K562 (cell line): ENCODE data around the gene NARF. TPM values are rescaled to one million over a fixed set of nuclear protein-coding genes. Genes with fewer than 3 reads are reported as not detected.

Source experiments
- EHMT2 ChIP-seq: fragments of 450-650 bp; IDR thresholded peaks from 2 replicates; pipeline ENCODE4 v1.6.1; 2018; ENCODE audit warnings: antibody characterized with exemption
- ESRRB ChIP-seq: fragments of 250-450 bp; sonication (Bioruptor Pico); IDR thresholded peaks from 2 replicates; pipeline ENCODE4 v1.5.0; 2020; ENCODE audit warnings: mild to moderate bottlenecking, moderate library complexity, borderline replicate concordance
- NCOR1 ChIP-seq: fragments of 450-650 bp; IDR thresholded peaks from 2 replicates; pipeline ENCODE4 v1.6.1; 2016; ENCODE audit warnings: mild to moderate bottlenecking, moderate library complexity
- RBM34 ChIP-seq: fragments of 200-400 bp; formaldehyde crosslinking; IDR thresholded peaks from 2 replicates; pipeline ENCODE4 v1.6.1; 2018; ENCODE audit warnings: low read length, borderline replicate concordance; ENCODE audit not compliant: insufficient read depth
- SMARCE1 ChIP-seq: fragments of 450-650 bp; IDR thresholded peaks from 2 replicates; pipeline ENCODE4 v1.7.1; 2016; ENCODE audit warnings: mild to moderate bottlenecking
- SRSF3 ChIP-seq: fragments of 200-400 bp; formaldehyde crosslinking; IDR thresholded peaks from 2 replicates; pipeline ENCODE4 v1.6.1; 2016; ENCODE audit warnings: mild to moderate bottlenecking, low read length, moderate library complexity; ENCODE audit not compliant: insufficient read depth
- STAT5B ChIP-seq: fragments of 250-450 bp; sonication (Bioruptor Pico); IDR thresholded peaks from 2 replicates; pipeline ENCODE4 v1.8.0; 2021; ENCODE audit warnings: mild to moderate bottlenecking, inconsistent platforms
- TCF7 ChIP-seq: sonication (generic); IDR thresholded peaks from 2 replicates; pipeline ENCODE4 v1.6.1; 2016; ENCODE audit warnings: antibody characterized with exemption, borderline replicate concordance
- TGIF2 ChIP-seq: sonication (generic); formaldehyde crosslinking; IDR thresholded peaks from 2 replicates; pipeline ENCODE4 v1.8.1; 2022; ENCODE audit warnings: mild to moderate bottlenecking, missing genetic modification reagents, moderate library complexity
- XRCC3 ChIP-seq: fragments of 450-650 bp; IDR thresholded peaks from 2 replicates; pipeline ENCODE4 v1.6.1; 2017; ENCODE audit warnings: mild to moderate bottlenecking, moderate library complexity
- ZNF197 ChIP-seq: fragments of 200-800 bp; sonication (Bioruptor generic); IDR thresholded peaks from 2 replicates; pipeline ENCODE4 v1.6.1; 2016; ENCODE audit warnings: low read depth, missing genetic modification characterization, missing compliant biosample characterization
- ZNF263 ChIP-seq: sonication (generic); formaldehyde crosslinking; IDR thresholded peaks from 2 replicates; pipeline ENCODE4 v1.8.0; 2022; ENCODE audit warnings: mild to moderate bottlenecking, missing genetic modification reagents, borderline replicate concordance
- ZZZ3 ChIP-seq: fragments of 450-650 bp; IDR thresholded peaks from 2 replicates; pipeline ENCODE4 v1.6.1; 2016; ENCODE audit warnings: antibody characterized with exemption, mild to moderate bottlenecking, moderate library complexity
- polyA plus RNA-seq, 8 experiments: library from polyadenylated mRNA; depleted of rRNA in 4 of 8; stranded (reverse) in 5 of 8; unstranded in 3 of 8; fragments of >200 nt; fragmentation: Nextera tagmentation in 2 of 8; fragmentation: Illumina TruSeq in 1 of 8; extraction: Ambion mirVana in 2 of 8; extraction: Trizol in 1 of 8; gene quantifications; 2 replicates each; pipeline versions ENCODE4 v1.2.1 to v1.2.3, GENCODE V29; 2011 to 2014; ENCODE audit warnings: inconsistent platforms in 1 of 8, missing spikeins in 1 of 8
- total RNA-seq, 7 experiments: library from RNA; depleted of rRNA in 6 of 7; stranded (reverse); fragments of >200 nt in 6 of 7; fragmentation: Illumina TruSeq in 2 of 7; extraction: Trizol in 2 of 7; gene quantifications; 2 replicates each; pipeline versions ENCODE4 v1.2.1 to v1.2.3, GENCODE V29; 2011 to 2021; ENCODE audit warnings: low replicate concordance in 1 of 7
- TF ChIP-seq, protein P1 (sequence below): sonication (generic); formaldehyde crosslinking; IDR thresholded peaks from 2 replicates; pipeline ENCODE4 v1.8.1; 2023; ENCODE audit warnings: mild to moderate bottlenecking, missing genetic modification reagents
- TF ChIP-seq, protein P2 (sequence below), 2 experiments: fragments of 150-350 bp in 1 of 2; IDR thresholded peaks; 2 replicates each; pipeline ENCODE4 v1.6.1; 2012 to 2016; ENCODE audit warnings: low read depth in 2 of 2, low read length in 2 of 2, mild to moderate bottlenecking in 1 of 2, moderate library complexity in 1 of 2
- TF ChIP-seq, protein P3 (sequence below): sonication (generic); formaldehyde crosslinking; IDR thresholded peaks from 2 replicates; pipeline ENCODE4 v1.8.0; 2022; ENCODE audit warnings: missing genetic modification reagents, mild to moderate bottlenecking, moderate library complexity, borderline replicate concordance
- TF ChIP-seq, protein P4 (sequence below): sonication (generic); formaldehyde crosslinking; IDR thresholded peaks from 2 replicates; pipeline ENCODE4 v1.8.0; 2023; ENCODE audit warnings: mild to moderate bottlenecking, missing genetic modification reagents
- TF ChIP-seq, protein P5 (sequence below): fragments of 200-400 bp; formaldehyde crosslinking; IDR thresholded peaks from 2 replicates; pipeline ENCODE4 v1.6.1; 2017; ENCODE audit warnings: mild to moderate bottlenecking, low read depth, low read length, moderate library complexity

NARF gene
- total and polyA plus RNA-seq, 9 of the 15 experiments (the other 6 are each of a cell fraction or from before 2014, with no cell fraction given): 60.4 to 423 (median 132) TPM

DNA sequence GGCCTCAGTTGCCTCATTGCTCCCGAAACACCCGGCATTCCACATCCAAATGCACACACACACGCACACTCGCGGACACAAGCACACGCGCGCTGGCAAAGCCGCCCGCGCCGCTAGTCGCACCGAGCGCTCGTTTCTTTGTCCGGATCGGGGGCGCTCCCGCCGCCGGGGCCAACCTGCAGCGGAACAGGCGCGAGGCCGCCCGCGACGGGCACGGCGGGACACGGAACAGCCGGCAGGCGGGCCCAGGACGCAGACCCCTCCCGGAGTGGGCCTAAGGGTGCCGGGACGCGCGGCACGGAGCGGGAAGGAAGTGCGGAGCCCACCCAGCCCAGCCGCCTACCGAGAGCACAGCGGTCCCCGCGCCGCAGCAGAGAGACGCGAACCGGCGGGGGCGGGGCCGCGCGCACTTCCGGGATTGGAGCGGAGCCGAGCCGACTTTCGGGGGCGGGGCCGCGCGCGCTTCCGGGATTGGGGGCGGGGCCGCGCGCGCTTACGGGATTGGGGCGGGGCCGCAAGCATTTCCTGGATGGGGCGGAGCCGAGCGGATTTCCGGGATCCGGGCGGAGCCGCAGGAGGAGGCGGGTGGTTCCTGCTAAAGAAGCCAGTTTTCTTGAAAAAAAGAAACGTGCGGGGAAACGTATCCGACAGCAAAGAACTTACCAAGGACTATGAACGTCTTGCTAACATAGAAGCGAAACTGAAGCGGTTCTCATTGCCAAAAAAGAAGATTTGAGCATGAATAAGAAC is 8.0 kb upstream of the NARF start, which contains the start of gene CYBC1 (continued):
- TF ChIP-seq ZNF197 (CRISPR knock-in tag) (no peak), ESRRB (CRISPR knock-in tag) (no peak), STAT5B (CRISPR knock-in tag) (no peak), TCF7 (no peak), TGIF2 (CRISPR knock-in tag) (no peak), ZNF263 (CRISPR knock-in tag) (peak; percentile 32; the same call in 1 of the 2 replicates), NCOR1 (no peak; the same call in 1 of the 2 replicates), EHMT2 (no peak), SMARCE1 (no peak), ZZZ3 (no peak), RBM34 (0 out of 2 replicates have a peak, but pooled peaks have one; percentile 36), SRSF3 (no peak), XRCC3 (no peak)
- TF ChIP-seq, protein P1, sequence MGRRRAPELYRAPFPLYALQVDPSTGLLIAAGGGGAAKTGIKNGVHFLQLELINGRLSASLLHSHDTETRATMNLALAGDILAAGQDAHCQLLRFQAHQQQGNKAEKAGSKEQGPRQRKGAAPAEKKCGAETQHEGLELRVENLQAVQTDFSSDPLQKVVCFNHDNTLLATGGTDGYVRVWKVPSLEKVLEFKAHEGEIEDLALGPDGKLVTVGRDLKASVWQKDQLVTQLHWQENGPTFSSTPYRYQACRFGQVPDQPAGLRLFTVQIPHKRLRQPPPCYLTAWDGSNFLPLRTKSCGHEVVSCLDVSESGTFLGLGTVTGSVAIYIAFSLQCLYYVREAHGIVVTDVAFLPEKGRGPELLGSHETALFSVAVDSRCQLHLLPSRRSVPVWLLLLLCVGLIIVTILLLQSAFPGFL (CRISPR knock-in tag): no peak
- TF ChIP-seq, protein P2, sequence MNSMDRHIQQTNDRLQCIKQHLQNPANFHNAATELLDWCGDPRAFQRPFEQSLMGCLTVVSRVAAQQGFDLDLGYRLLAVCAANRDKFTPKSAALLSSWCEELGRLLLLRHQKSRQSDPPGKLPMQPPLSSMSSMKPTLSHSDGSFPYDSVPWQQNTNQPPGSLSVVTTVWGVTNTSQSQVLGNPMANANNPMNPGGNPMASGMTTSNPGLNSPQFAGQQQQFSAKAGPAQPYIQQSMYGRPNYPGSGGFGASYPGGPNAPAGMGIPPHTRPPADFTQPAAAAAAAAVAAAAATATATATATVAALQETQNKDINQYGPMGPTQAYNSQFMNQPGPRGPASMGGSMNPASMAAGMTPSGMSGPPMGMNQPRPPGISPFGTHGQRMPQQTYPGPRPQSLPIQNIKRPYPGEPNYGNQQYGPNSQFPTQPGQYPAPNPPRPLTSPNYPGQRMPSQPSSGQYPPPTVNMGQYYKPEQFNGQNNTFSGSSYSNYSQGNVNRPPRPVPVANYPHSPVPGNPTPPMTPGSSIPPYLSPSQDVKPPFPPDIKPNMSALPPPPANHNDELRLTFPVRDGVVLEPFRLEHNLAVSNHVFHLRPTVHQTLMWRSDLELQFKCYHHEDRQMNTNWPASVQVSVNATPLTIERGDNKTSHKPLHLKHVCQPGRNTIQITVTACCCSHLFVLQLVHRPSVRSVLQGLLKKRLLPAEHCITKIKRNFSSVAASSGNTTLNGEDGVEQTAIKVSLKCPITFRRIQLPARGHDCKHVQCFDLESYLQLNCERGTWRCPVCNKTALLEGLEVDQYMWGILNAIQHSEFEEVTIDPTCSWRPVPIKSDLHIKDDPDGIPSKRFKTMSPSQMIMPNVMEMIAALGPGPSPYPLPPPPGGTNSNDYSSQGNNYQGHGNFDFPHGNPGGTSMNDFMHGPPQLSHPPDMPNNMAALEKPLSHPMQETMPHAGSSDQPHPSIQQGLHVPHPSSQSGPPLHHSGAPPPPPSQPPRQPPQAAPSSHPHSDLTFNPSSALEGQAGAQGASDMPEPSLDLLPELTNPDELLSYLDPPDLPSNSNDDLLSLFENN (IDR thresholded peaks at IDR 0.05; ENCODE audit: low read depth in 2 of 2, low read length in 2 of 2): no peak
- TF ChIP-seq, protein P3, sequence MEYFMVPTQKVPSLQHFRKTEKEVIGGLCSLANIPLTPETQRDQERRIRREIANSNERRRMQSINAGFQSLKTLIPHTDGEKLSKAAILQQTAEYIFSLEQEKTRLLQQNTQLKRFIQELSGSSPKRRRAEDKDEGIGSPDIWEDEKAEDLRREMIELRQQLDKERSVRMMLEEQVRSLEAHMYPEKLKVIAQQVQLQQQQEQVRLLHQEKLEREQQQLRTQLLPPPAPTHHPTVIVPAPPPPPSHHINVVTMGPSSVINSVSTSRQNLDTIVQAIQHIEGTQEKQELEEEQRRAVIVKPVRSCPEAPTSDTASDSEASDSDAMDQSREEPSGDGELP (CRISPR knock-in tag): peak; percentile 31; the same call in 1 of the 2 replicates
- TF ChIP-seq, protein P4, sequence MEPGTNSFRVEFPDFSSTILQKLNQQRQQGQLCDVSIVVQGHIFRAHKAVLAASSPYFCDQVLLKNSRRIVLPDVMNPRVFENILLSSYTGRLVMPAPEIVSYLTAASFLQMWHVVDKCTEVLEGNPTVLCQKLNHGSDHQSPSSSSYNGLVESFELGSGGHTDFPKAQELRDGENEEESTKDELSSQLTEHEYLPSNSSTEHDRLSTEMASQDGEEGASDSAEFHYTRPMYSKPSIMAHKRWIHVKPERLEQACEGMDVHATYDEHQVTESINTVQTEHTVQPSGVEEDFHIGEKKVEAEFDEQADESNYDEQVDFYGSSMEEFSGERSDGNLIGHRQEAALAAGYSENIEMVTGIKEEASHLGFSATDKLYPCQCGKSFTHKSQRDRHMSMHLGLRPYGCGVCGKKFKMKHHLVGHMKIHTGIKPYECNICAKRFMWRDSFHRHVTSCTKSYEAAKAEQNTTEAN (CRISPR knock-in tag): 0 out of 2 replicates have a peak, but pooled peaks have one; percentile 65
- TF ChIP-seq, protein P5, sequence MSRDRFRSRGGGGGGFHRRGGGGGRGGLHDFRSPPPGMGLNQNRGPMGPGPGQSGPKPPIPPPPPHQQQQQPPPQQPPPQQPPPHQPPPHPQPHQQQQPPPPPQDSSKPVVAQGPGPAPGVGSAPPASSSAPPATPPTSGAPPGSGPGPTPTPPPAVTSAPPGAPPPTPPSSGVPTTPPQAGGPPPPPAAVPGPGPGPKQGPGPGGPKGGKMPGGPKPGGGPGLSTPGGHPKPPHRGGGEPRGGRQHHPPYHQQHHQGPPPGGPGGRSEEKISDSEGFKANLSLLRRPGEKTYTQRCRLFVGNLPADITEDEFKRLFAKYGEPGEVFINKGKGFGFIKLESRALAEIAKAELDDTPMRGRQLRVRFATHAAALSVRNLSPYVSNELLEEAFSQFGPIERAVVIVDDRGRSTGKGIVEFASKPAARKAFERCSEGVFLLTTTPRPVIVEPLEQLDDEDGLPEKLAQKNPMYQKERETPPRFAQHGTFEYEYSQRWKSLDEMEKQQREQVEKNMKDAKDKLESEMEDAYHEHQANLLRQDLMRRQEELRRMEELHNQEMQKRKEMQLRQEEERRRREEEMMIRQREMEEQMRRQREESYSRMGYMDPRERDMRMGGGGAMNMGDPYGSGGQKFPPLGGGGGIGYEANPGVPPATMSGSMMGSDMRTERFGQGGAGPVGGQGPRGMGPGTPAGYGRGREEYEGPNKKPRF: no peak
